HG03460 (cell line): ENCODE measurements around the gene EZH2.

Experiments
- ATAC-seq: cut with Tn5 transposase; IDR thresholded peaks from one replicate; pipeline ENCODE4 v1.9.1; 2021; ENCODE audit not compliant: unreplicated experiment

Gene EZH2

GRCh38 chr7:148772297-148773089 is 111.6 kb downstream of the EZH2 start:
- no peak for ATAC-seq

- no peak for ATAC-seq
Observed at GRCh38 chr7:148770004-148770403, 114.1 kb downstream of the EZH2 start.

DNA sequence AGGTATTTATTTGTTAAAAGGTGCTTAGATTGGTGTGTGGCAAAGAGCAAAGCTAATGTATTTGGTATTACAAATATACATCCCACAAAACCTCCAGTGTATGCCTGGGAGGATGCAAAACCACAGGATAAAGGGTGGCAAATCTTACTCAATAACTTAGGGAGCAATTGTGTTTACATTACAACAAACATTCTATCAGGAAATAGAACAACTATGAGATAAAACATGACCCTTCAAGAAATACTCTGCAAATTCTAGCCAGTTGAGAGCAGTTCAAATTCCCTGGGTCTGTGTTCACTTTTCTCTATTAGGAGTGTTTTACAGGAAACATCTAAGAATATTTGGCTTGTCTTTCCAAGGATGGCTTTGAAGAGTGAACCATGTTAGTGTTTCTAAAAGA is 120.5 kb downstream of the EZH2 start:
- no peak for ATAC-seq

DNA sequence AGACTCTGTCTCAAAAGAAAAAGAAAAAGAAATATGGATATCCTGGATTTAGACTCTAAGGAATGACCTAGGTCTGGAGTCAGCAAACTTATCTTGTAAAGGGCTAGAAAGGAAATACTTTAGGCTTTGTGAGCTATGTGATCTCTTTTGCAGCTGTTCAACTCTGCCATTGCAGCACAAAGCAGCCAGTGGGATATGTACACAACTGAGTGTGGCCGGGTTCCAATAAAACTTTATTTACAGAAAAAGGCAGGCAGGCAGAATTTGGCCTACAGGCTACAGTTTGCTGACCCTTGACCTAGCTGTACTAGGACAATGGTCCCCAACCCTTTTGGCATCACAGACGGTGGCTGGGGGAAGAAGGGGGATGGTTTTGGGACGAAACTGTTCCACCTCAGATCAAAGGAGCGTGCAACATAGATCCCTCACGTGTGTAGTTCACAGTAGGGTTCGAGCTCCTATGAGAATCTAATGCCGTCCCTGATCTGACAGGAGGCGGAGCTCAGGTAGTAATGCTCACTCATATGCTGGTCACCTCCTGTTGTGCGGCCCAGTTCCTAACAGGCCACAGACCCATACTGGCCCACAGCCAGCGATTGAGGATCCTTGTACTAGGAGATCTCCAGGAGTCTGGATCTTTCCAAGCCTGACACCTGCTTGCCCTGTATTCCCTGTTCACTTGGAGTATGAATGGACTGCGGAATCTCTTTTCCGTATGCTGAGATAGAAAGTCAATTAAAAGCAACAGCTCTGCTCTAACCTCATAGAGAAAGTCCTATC is 122.4 kb downstream of the EZH2 start:
- ATAC-seq = no peak
